ENCODE results near the gene BHLHA15. TPM values are rescaled to one million over a fixed set of nuclear protein-coding genes. Genes with fewer than 3 reads are reported as not detected.

Gene BHLHA15
- total RNA-seq, 4 donors from 2014 or later: 0.81 TPM; not detected in 3

- Histone ChIP-seq H3K4me3 (no peak overlapping the region), H3K27ac (no peak overlapping the region), H3K36me3 (peaks cover 0 to 37% of the 10 kb centered on the region in 2 donors), H3K4me1 (peaks cover 0 to 40% (median 19%) of the 10 kb centered on the region in 3 donors), H3K27me3 (no peaks in the 10 kb centered on the region), H3K9me3 (no peaks in the 10 kb centered on the region)
- TF ChIP-seq POLR2AphosphoS5 (IDR thresholded peaks at IDR 0.05) (no peak), POLR2A (IDR thresholded peaks at IDR 0.05) (no peak), EP300 (IDR thresholded peaks at IDR 0.05) (no peak)
- TF ChIP-seq, protein P1, sequence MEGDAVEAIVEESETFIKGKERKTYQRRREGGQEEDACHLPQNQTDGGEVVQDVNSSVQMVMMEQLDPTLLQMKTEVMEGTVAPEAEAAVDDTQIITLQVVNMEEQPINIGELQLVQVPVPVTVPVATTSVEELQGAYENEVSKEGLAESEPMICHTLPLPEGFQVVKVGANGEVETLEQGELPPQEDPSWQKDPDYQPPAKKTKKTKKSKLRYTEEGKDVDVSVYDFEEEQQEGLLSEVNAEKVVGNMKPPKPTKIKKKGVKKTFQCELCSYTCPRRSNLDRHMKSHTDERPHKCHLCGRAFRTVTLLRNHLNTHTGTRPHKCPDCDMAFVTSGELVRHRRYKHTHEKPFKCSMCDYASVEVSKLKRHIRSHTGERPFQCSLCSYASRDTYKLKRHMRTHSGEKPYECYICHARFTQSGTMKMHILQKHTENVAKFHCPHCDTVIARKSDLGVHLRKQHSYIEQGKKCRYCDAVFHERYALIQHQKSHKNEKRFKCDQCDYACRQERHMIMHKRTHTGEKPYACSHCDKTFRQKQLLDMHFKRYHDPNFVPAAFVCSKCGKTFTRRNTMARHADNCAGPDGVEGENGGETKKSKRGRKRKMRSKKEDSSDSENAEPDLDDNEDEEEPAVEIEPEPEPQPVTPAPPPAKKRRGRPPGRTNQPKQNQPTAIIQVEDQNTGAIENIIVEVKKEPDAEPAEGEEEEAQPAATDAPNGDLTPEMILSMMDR (IDR thresholded peaks at IDR 0.05): no peak
- 80 to 83% methylated on average over 1 to 3 of the region's 4 CpGs for WGBS, 2 donors (ENCODE audit: low coverage in 1 of 2)
- ATAC-seq: no peak
Observed at GRCh38 chr7:98254516-98254915, 43.3 kb downstream of the BHLHA15 start.

- Histone ChIP-seq H3K4me3 (no peak overlapping the region), H3K4me1 (peaks cover 0 to 34% (median 19%) of the 10 kb centered on the region in 3 donors), H3K9me3 (no peaks in the 10 kb centered on the region), H3K27ac (no peak overlapping the region), H3K36me3 (peaks cover 0 to 37% of the 10 kb centered on the region in 2 donors), H3K27me3 (no peaks in the 10 kb centered on the region)
- WGBS, 2 donors (ENCODE audit: low coverage in 1 of 2): 81 to 88% methylated on average over 8 to 10 of the region's 11 CpGs
- ATAC-seq: no peak
- TF ChIP-seq, protein P1 (IDR thresholded peaks at IDR 0.05): no peak
- TF ChIP-seq POLR2AphosphoS5 (IDR thresholded peaks at IDR 0.05) (no peak), POLR2A (IDR thresholded peaks at IDR 0.05) (no peak), EP300 (IDR thresholded peaks at IDR 0.05) (no peak)
Observed at GRCh38 chr7:98254951-98255610, 43.8 kb downstream of the BHLHA15 start.

GRCh38 chr7:98256431-98256830, 45.2 kb downstream of the BHLHA15 start:
- no peak overlapping the region for H3K27ac ChIP-seq
- peaks cover 0 to 21% (median 12%) of the 10 kb centered on the region in 3 donors for H3K4me1 ChIP-seq
- H3K36me3 ChIP-seq: peaks cover 0 to 48% of the 10 kb centered on the region in 2 donors
- H3K27me3 ChIP-seq: no peaks in the 10 kb centered on the region
- H3K9me3 ChIP-seq: no peaks in the 10 kb centered on the region
- TF ChIP-seq POLR2AphosphoS5 (IDR thresholded peaks at IDR 0.05) (no peak), EP300 (IDR thresholded peaks at IDR 0.05) (no peak), POLR2A (IDR thresholded peaks at IDR 0.05) (no peak)
- TF ChIP-seq, protein P1 (IDR thresholded peaks at IDR 0.05): no peak
- WGBS, 2 donors (ENCODE audit: low coverage in 1 of 2): 89 to 94% methylated on average over 7 of the region's 7 CpGs
- no peak overlapping the region for H3K4me3 ChIP-seq
- no peak for ATAC-seq

DNA sequence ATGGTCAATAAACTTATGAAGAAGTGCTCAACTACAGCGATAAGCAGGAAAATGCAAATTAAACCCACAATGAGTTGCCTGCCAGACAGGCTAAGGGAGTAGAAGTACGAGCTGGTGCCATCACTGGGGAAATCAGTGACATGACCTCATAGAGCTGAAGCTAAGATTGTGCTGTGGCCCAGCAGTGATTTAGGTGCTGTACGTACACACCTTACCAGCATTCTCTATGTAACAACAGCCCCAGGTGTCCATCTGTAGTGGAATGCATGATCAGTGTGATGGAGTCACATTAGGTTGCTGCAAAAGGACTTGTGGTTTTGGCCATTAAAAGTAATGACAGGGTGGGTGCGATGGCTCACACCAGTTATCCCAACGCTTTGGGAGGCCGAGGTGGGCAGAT, 46.5 kb downstream of the BHLHA15 start:
- Histone ChIP-seq H3K36me3 (peaks cover 0 to 58% of the 10 kb centered on the region in 2 donors), H3K4me3 (no peak overlapping the region), H3K27me3 (no peaks in the 10 kb centered on the region), H3K9me3 (no peaks in the 10 kb centered on the region), H3K4me1 (peaks cover 0 to 14% (median 9%) of the 10 kb centered on the region in 3 donors), H3K27ac (no peak overlapping the region)
- TF ChIP-seq POLR2A (IDR thresholded peaks at IDR 0.05) (no peak), POLR2AphosphoS5 (IDR thresholded peaks at IDR 0.05) (no peak), EP300 (IDR thresholded peaks at IDR 0.05) (no peak)
- TF ChIP-seq, protein P1 (IDR thresholded peaks at IDR 0.05): no peak
- ATAC-seq: no peak
- WGBS, 2 donors (ENCODE audit: low coverage in 1 of 2): 70 to 75% methylated on average over 4 to 5 of the region's 6 CpGs

Other genes starting within 250 kb of the BHLHA15 start
- not detected for gene OCM2, start 221.2 kb upstream of the BHLHA15 start, total RNA-seq
- gene LMTK2, start 104.6 kb upstream of the BHLHA15 start, total RNA-seq: 10 to 100 TPM; 16.0 to 34.5 (median 22.1) TPM
- gene TECPR1, start 40.8 kb downstream of the BHLHA15 start, total RNA-seq: 10 to 100 TPM; 18.6 to 22.3 (median 20.4) TPM
- gene BRI3, start 70.2 kb downstream of the BHLHA15 start, total RNA-seq: 10 to 100 TPM; 39.0 to 51.4 (median 45.5) TPM
- 1 to 10 TPM in 3 of 4 donors, under 1 TPM in 1; 0.13 to 6.7 (median 2.1) TPM for gene BAIAP2L1, start 189.7 kb downstream of the BHLHA15 start, total RNA-seq

Data from gastroesophageal sphincter (tissue), 4 donors.